Activated CD4-positive, alpha-beta T cell treated with anti-CD3 and anti-CD28 coated beads for 24 hours (primary cell): ENCODE measurements around the gene C2orf74.

Experiments
- DNase-seq, 2 donors: peaks; one replicate each; pipeline ENCODE4 v3.0.0-alpha.2; 2020; ENCODE audit warnings: low read depth in 2 of 2

Gene C2orf74

GRCh38 chr2:61214171-61214570, 52.2 kb downstream of the C2orf74 start:
- no peak for DNase-seq
